GM21390 (cell line): ENCODE data around the gene TMC8.

Experiments used
- ATAC-seq: cut with Tn5 transposase; IDR thresholded peaks from one replicate; pipeline ENCODE4 v1.9.1; 2021; ENCODE audit not compliant: unreplicated experiment

TMC8 gene

DNA sequence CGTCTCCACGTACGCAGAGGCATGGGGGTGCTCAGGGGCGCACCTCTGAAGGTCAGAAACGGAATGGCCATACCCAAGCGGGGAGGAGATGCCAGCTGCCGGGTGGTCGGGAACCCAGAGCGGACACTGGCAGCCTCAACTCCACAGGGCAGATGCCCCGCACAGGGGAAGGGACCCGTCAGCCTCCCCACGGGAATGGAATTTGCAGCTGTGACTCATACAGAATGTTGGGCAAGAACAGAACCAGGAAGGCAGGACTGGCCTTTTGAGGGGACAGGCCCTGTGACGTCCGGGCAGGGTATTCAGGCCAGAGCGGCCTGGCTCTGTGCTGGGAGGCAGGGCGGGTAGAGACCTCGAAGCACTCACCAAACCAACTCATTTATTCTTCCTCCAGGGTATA, 48.8 kb downstream of the TMC8 start:
- no peak for ATAC-seq

- ATAC-seq = no peak
These were observed 49.5 kb downstream of the TMC8 start for GRCh38 chr17:78180083-78180482.

- ATAC-seq = no peak
These were observed 49.9 kb downstream of the TMC8 start for GRCh38 chr17:78180508-78180907.

DNA sequence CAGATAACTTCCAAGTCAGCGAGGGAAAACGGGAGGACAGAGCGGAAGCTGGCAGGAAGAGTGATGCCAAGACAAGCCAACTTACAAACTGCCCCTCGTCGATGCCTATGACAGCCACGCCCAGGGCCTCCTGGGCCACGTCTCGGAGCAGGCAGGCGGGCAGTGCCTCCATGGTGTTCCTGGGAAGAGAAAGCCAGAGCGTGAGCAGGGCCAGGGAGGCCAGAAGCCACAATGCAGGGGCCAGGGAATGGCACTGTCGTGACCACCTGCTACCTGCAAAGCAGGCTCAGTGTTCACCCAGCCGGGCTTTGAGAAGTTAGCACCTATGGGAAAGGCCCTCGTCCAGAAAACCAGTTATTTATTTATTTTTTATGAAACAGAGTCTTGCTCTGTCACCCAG, 51.9 kb downstream of the TMC8 start:
- ATAC-seq = no peak

DNA sequence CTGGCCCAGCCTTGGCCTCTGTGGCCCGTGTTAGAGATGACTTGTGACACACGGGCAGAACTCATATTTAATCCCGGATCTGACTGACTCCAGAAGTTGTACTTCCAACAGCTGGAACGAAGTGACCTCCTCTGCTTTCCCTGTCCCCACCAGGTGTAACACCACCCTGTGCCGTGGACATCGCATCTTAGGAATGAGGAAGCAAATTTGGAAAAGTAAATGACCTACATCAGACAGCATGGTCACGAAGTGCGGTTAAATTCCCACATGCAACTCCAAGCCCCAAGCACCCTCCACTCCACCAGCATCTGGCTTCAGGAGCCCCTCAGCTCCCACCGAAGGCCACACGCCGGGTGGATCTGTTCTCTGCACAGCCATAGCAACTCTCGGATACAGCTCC, 53.3 kb downstream of the TMC8 start:
- no peak for ATAC-seq

- ATAC-seq = no peak
These were observed 53.8 kb downstream of the TMC8 start for GRCh38 chr17:78184351-78184750.

DNA sequence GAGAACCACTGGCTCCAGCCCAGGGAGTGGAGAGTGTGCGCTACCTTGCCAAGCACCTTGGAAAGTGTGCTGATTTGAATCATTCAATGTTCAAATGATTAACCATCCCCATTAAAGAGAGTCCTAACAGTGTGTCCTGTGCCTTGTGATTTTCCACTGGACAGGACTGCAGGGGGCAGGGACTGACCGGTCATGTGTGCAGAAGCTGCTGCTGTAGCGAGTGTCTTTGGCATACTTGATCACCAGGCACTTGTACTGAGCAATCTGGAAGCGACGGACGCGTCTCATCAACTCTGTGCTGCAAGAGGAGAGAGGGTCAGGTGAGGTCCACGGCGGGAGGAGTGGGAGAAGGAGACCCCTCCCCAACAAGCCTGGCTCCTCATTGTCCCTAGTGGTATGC, 54.3 kb downstream of the TMC8 start:
- ATAC-seq = no peak

DNA sequence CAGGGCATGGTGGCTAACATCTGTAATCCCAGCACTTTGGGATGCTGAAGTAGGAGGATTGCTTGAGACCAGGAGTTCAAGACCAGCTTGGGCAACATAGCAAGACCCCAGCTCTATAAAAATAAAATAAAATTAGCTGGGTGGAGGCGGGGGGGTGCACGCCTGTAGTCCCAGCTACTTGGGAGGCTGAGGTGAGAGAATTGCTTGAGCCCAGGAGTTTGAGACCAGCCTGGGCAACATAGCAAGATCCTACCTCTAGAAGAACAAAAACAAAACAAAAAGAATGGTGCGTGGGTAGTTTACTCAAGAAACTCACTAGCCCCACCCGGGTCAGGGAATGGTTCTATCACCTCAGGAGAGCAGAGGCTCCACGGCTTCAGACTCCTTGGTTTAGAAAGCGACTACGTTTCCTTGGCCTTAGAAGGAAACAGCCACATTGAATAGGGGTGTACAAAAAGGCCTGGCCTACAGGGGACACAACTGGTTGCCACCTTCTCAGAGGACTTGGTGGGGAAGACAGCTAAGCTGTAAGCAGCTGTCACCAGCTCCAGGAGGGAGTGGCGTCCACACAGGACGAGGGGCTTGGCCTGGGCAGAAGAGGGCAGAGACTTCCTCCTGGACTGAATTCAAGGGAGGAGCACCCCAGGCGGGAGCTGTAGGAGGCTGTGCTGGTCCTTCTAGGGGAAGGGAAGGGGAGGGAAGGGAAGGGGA, 55.6 kb downstream of the TMC8 start:
- ATAC-seq = no peak

DNA sequence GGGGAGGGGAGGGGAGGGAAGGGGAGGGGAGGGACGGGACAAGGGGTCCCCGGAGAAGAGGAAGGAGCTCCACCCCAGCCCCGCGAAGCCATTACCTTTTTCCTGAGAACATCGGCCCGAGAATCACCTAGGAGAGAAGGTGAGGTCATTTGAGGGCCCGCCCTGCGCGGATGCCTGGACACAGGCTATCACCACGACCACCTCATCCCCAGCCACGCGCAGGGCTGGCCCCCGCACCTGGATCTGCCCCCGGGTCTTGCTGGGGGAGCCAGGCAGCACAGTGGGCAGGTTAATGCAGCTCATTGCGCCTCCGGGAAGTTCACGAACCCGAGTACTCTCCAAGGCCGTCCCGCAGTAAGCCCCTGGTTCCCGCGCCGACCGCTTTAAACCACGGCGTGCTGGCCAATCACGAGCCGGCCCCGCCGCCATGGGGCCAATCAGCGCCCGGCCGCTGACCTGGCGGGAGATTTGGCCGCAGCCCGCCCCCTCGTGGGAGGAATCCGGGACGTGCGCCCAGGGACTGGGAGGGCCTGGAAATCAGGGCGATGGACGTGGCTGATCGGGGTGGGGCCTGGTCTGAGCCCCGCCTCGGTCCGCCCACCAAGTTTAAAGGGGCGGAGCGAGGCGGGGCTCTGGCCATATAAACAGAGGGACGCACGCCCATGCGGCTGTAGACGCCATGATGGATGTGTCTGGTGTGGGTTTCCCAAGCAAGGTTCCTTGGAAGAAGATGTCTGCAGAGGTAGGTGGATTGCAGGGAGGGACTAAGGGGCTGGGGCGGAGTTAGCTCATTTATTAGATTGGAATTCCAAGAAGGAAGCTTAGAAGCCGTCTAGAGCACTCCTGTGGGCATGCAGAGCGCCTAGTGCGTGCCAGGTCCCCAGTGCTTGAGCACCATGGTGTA, 56.4 kb downstream of the TMC8 start, which contains the start of the genes AFMID and TK1:
Gene AFMID (plus strand): TSS at position 671 of the 904 bp plus-strand sequence. CDS start 9 bp downstream, at position 680.
Gene TK1 (minus strand): TSS at position 361 of the 904 bp plus-strand sequence. CDS start 58 bp downstream, at position 303.
- ATAC-seq = peak; percentile 91
